Measurements from ENCODE around the gene DYNC2I2.
"Not testable (repeated sequence)": the region's sequence is repeated elsewhere in the genome, so short reads cannot be mapped to it uniquely, and the experiment has no call there.

The DYNC2I2 gene

DNA sequence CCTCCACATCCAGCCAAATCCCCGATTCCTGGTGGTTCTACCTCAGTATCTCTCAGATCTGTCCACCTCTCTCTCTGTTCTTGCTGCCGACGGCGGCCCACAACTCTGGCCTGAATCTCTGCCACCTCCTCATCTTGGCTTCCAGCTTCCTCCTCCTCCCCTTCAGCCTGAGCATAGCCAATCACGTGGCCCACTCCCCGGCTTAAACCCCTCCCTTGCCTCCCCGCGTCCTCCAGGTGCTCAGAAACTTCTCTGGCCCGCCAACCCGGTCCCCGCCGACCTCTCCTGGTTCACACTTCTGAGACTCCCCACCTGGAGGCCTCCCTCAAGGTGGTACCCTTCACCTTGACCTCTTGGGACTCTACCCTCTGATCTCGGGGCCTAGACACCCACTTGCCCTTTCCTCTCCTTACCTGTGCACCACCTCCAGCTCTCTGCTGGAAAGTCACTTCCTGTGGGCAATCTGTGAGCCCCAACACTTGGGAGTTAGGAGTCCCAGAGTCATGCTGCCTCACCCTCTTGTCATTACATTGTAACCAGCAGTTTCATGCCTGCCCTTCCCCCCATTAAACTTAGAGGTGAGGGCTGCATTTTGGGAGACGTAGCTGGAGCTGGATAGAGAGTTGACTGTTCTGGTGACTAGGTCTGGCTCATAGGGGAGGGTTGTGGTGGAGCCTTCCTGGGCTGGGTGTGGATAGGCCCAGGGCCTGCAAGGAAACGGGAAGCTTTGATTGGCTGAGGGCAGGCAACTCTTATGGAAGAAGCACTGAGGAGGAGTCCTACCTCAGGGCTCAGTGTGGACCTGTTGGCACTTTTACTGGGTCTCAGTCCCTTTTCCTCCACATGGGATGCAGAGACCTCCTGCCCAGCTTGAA, 27.9 kb upstream of the DYNC2I2 start:
- TF ChIP-seq POLR2A (IDR thresholded peaks at IDR 0.05; ENCODE audit: low read depth, low read length) (peak; percentile 93), TAF1 (IDR thresholded peaks at IDR 0.05; ENCODE audit: borderline replicate concordance, low read depth, low read length) (peak; percentile 87), POLR2AphosphoS5 (IDR thresholded peaks at IDR 0.05; ENCODE audit: low read depth, low read length) (peak; percentile 95)
- FAIRE-seq (peak; percentile 94), DNase-seq (ENCODE audit: insufficient read length) (peak; percentile 78)

- FAIRE-seq, result no peak
- TF ChIP-seq POLR2A (IDR thresholded peaks at IDR 0.05; ENCODE audit: low read depth, low read length) (no peak), TAF1 (IDR thresholded peaks at IDR 0.05; ENCODE audit: borderline replicate concordance, low read depth, low read length) (no peak), POLR2AphosphoS5 (IDR thresholded peaks at IDR 0.05; ENCODE audit: low read depth, low read length) (no peak)
- no peak for DNase-seq (ENCODE audit: insufficient read length)
These were observed 27.3 kb upstream of the DYNC2I2 start for GRCh38 chr9:128684065-128684324.

DNA sequence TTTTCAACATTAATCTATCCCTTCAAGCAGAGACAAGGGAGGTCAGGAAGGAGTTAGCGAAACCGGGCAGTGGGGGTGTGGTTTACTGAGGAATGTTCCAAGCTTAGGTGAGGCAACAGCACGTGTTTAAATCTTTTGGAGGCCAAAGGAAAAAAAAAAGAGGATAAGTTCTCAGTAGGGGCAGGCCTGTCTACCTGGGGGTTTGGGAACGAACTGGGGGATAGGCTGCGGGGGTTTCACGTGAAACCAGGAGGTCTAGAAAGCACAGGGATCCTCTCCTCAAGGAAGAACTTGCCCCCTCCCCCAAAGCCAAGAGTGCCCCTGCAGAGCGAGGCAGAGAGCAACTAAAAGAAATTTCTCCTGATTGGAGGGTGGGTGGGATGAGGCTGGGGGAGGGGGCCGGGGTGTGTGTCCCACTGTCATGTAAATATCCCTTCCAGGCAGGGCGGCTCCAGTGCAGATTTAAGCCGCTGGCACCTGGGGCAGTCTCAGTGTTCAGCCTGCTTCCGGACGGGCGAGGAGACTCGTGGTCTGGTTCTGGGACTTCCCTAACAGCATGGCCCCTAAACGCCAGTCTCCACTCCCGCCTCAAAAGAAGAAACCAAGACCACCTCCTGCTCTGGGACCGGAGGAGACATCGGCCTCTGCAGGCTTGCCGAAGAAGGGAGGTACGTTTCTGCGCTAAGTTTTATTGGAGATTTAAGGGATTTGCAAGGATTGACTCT, 26.9 kb upstream of the DYNC2I2 start:
- DNase-seq (ENCODE audit: insufficient read length) (no peak), FAIRE-seq (peak; percentile 84)
- TF ChIP-seq POLR2A (IDR thresholded peaks at IDR 0.05; ENCODE audit: low read depth, low read length) (peak; percentile 61; the same call in 1 of the 2 replicates), POLR2AphosphoS5 (IDR thresholded peaks at IDR 0.05; ENCODE audit: low read depth, low read length) (no peak; the same call in 1 of the 2 replicates)

- no peak for DNase-seq (ENCODE audit: insufficient read length)
- no peak for FAIRE-seq
These were observed 21.1 kb upstream of the DYNC2I2 start for GRCh38 chr9:128677794-128678193.

GRCh38 chr9:128675382-128675781, 18.7 kb upstream of the DYNC2I2 start:
- TF ChIP-seq POLR2AphosphoS5 (IDR thresholded peaks at IDR 0.05; ENCODE audit: low read depth, low read length), result no peak
- TF ChIP-seq POLR2A (IDR thresholded peaks at IDR 0.05; ENCODE audit: low read depth, low read length), result no peak
- no peak for TF ChIP-seq TAF1 (IDR thresholded peaks at IDR 0.05; ENCODE audit: borderline replicate concordance, low read depth, low read length)
- DNase-seq (ENCODE audit: insufficient read length) (no peak), FAIRE-seq (no peak)

More at GRCh38 chr9:128677794-128678193, 21.1 kb upstream of the DYNC2I2 start:
- TF ChIP-seq TAF1 (IDR thresholded peaks at IDR 0.05; ENCODE audit: borderline replicate concordance, low read depth, low read length) (no peak), POLR2AphosphoS5 (IDR thresholded peaks at IDR 0.05; ENCODE audit: low read depth, low read length) (no peak), POLR2A (IDR thresholded peaks at IDR 0.05; ENCODE audit: low read depth, low read length) (no peak)

DNA sequence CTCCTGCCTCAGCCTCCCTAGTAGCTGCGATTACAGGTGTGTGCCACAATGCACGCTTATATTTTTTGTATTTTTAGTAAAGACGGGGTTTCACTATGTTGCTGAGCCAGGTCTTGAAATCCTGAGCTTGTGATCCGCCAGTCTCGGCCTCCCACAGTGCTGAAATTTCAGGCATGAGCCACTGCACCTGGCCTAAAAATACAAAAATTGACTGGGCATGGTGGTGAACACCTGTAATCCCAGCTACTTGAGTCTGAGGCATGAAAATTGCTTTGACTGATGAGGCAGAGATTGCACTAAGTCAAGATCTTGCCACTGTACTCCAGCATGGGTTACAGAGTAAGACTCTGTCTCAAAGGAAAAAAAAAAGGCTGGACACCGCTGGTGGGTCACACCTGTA, 13.1 kb upstream of the DYNC2I2 start:
- no peak for FAIRE-seq
- TF ChIP-seq TAF1 (IDR thresholded peaks at IDR 0.05; ENCODE audit: borderline replicate concordance, low read depth, low read length) (no peak), POLR2AphosphoS5 (IDR thresholded peaks at IDR 0.05; ENCODE audit: low read depth, low read length) (no peak), POLR2A (IDR thresholded peaks at IDR 0.05; ENCODE audit: low read depth, low read length) (no peak)

GRCh38 chr9:128666481-128666941, 9.9 kb upstream of the DYNC2I2 start:
- FAIRE-seq; DNase-seq (ENCODE audit: insufficient read length): not testable (repeated sequence)

More for the DNA sequence above, 13.1 kb upstream of the DYNC2I2 start:
- no peak for DNase-seq (ENCODE audit: insufficient read length)

DNA sequence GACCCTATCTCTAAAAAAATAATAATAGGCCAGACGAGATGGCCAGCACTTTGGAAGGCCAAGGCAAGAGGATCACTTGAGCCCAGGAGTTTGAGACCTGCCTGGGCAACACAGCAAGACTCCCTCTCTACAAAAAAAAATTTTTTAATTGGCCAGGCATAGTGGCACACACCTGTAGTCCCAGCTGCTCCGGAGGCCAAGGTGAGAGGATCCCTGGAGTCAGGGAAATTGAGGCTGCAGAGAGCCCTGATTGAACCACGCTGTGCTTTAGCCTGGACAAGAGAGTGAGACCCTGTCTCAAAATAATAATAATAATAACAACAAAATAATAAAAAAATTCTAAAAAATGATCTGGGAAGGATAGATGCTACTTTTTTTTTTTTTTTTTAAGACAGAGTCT, 1.1 kb upstream of the DYNC2I2 start:
- FAIRE-seq (no peak), DNase-seq (ENCODE audit: insufficient read length) (no peak)
- TF ChIP-seq POLR2AphosphoS5 (IDR thresholded peaks at IDR 0.05; ENCODE audit: low read depth, low read length) (no peak), POLR2A (IDR thresholded peaks at IDR 0.05; ENCODE audit: low read depth, low read length) (no peak), TAF1 (IDR thresholded peaks at IDR 0.05; ENCODE audit: borderline replicate concordance, low read depth, low read length) (no peak)

- FAIRE-seq (no peak), DNase-seq (ENCODE audit: insufficient read length) (no peak)
- TF ChIP-seq TAF1 (IDR thresholded peaks at IDR 0.05; ENCODE audit: borderline replicate concordance, low read depth, low read length), result no peak
- TF ChIP-seq POLR2A (IDR thresholded peaks at IDR 0.05; ENCODE audit: low read depth, low read length), result no peak
- no peak for TF ChIP-seq POLR2AphosphoS5 (IDR thresholded peaks at IDR 0.05; ENCODE audit: low read depth, low read length)
These were observed 677 bp upstream of the DYNC2I2 start for GRCh38 chr9:128657344-128657704.

GRCh38 chr9:128654481-128654880, 2.2 kb downstream of the DYNC2I2 start:
- FAIRE-seq, result no peak
- TF ChIP-seq POLR2A (IDR thresholded peaks at IDR 0.05; ENCODE audit: low read depth, low read length) (no peak), TAF1 (IDR thresholded peaks at IDR 0.05; ENCODE audit: borderline replicate concordance, low read depth, low read length) (no peak), POLR2AphosphoS5 (IDR thresholded peaks at IDR 0.05; ENCODE audit: low read depth, low read length) (no peak)
- DNase-seq (ENCODE audit: insufficient read length), result no peak

GRCh38 chr9:128653908-128654307, 2.7 kb downstream of the DYNC2I2 start:
- DNase-seq (ENCODE audit: insufficient read length), result no peak
- FAIRE-seq, result no peak
- TF ChIP-seq POLR2A (IDR thresholded peaks at IDR 0.05; ENCODE audit: low read depth, low read length) (no peak), POLR2AphosphoS5 (IDR thresholded peaks at IDR 0.05; ENCODE audit: low read depth, low read length) (no peak), TAF1 (IDR thresholded peaks at IDR 0.05; ENCODE audit: borderline replicate concordance, low read depth, low read length) (no peak)

GRCh38 chr9:128651798-128652197, 4.8 kb downstream of the DYNC2I2 start:
- TF ChIP-seq POLR2AphosphoS5 (IDR thresholded peaks at IDR 0.05; ENCODE audit: low read depth, low read length), result no peak
- no peak for TF ChIP-seq TAF1 (IDR thresholded peaks at IDR 0.05; ENCODE audit: borderline replicate concordance, low read depth, low read length)
- no peak for TF ChIP-seq POLR2A (IDR thresholded peaks at IDR 0.05; ENCODE audit: low read depth, low read length)
- DNase-seq (ENCODE audit: insufficient read length) (no peak), FAIRE-seq (no peak)

- not testable (repeated sequence) for FAIRE-seq
- peak; percentile 26 for DNase-seq (ENCODE audit: insufficient read length)
These were observed 8.4 kb downstream of the DYNC2I2 start for GRCh38 chr9:128648206-128648605.

Data from GM12892 (cell line).